ENCODE results near the gene FGGY.
"Not testable (repeated sequence)": the region's sequence is repeated elsewhere in the genome, so short reads cannot be mapped to it uniquely, and the experiment has no call there.

The FGGY gene

GRCh38 chr1:59296358-59297256 is at the start of gene FGGY:
Gene FGGY, plus strand, starts transcription at chr1:59297094. Its CDS starts 24,456 bp downstream, at chr1:59321550.
- peaks cover 4% of the 10 kb centered on the region for H3K36me3 Mint-ChIP-seq (ENCODE audit: low read depth)
- H3K9me3 Mint-ChIP-seq, result no peaks in the 10 kb centered on the region
- H3K27ac Mint-ChIP-seq, result peak within 1 kb of the TSS; percentile 89
- peak within 1 kb of the TSS; percentile 87 for H3K4me3 Mint-ChIP-seq
- H3K27me3 Mint-ChIP-seq, result no peaks in the 10 kb centered on the region
- peaks cover 47% of the 10 kb centered on the region for H3K4me1 Mint-ChIP-seq (ENCODE audit: low read depth)

GRCh38 chr1:59248758-59249157 is 48.1 kb upstream of the FGGY start:
- peaks cover 7% of the 10 kb centered on the region for H3K36me3 Mint-ChIP-seq (ENCODE audit: low read depth)
- no peaks in the 10 kb centered on the region for H3K4me1 Mint-ChIP-seq (ENCODE audit: low read depth)
- H3K27ac Mint-ChIP-seq, result no peak overlapping the region
- no peak overlapping the region for H3K4me3 Mint-ChIP-seq
- H3K27me3 Mint-ChIP-seq, result no peaks in the 10 kb centered on the region
- peaks cover 13% of the 10 kb centered on the region for H3K9me3 Mint-ChIP-seq

- peaks cover 7% of the 10 kb centered on the region for H3K36me3 Mint-ChIP-seq (ENCODE audit: low read depth)
- H3K27me3 Mint-ChIP-seq, result no peaks in the 10 kb centered on the region
- H3K4me3 Mint-ChIP-seq, result no peak overlapping the region
- no peaks in the 10 kb centered on the region for H3K4me1 Mint-ChIP-seq (ENCODE audit: low read depth)
- H3K9me3 Mint-ChIP-seq, result peaks cover 12% of the 10 kb centered on the region
- no peak overlapping the region for H3K27ac Mint-ChIP-seq
Measured at GRCh38 chr1:59249396-59250137, 47.3 kb upstream of the FGGY start.

- not testable (repeated sequence) for H3K36me3 Mint-ChIP-seq (ENCODE audit: low read depth); H3K27ac Mint-ChIP-seq; H3K4me1 Mint-ChIP-seq (ENCODE audit: low read depth); H3K4me3 Mint-ChIP-seq; H3K9me3 Mint-ChIP-seq; H3K27me3 Mint-ChIP-seq
Measured at GRCh38 chr1:59251061-59251460, 45.8 kb upstream of the FGGY start.

- H3K27ac Mint-ChIP-seq; H3K36me3 Mint-ChIP-seq (ENCODE audit: low read depth); H3K4me1 Mint-ChIP-seq (ENCODE audit: low read depth); H3K27me3 Mint-ChIP-seq; H3K9me3 Mint-ChIP-seq; H3K4me3 Mint-ChIP-seq: not testable (repeated sequence)
Measured at GRCh38 chr1:59256429-59256828, 40.5 kb upstream of the FGGY start.

GRCh38 chr1:59258412-59259032 is 38.4 kb upstream of the FGGY start:
- Mint-ChIP-seq H3K4me1 (ENCODE audit: low read depth) (no peaks in the 10 kb centered on the region), H3K36me3 (ENCODE audit: low read depth) (no peaks in the 10 kb centered on the region), H3K9me3 (no peaks in the 10 kb centered on the region)

GRCh38 chr1:59261537-59261936 is 35.4 kb upstream of the FGGY start:
- Mint-ChIP-seq H3K9me3 (no peaks in the 10 kb centered on the region), H3K27ac (no peak overlapping the region), H3K36me3 (ENCODE audit: low read depth) (no peaks in the 10 kb centered on the region), H3K27me3 (no peaks in the 10 kb centered on the region), H3K4me1 (ENCODE audit: low read depth) (no peaks in the 10 kb centered on the region), H3K4me3 (no peak overlapping the region)

More at GRCh38 chr1:59258412-59259032, 38.4 kb upstream of the FGGY start:
- Mint-ChIP-seq H3K27ac (no peak overlapping the region), H3K27me3 (no peaks in the 10 kb centered on the region), H3K4me3 (no peak overlapping the region)

GRCh38 chr1:59262631-59263030 is 34.3 kb upstream of the FGGY start:
- Mint-ChIP-seq H3K9me3 (no peaks in the 10 kb centered on the region), H3K36me3 (ENCODE audit: low read depth) (no peaks in the 10 kb centered on the region), H3K4me3 (no peak overlapping the region), H3K4me1 (ENCODE audit: low read depth) (peaks cover 6% of the 10 kb centered on the region), H3K27me3 (no peaks in the 10 kb centered on the region), H3K27ac (no peak overlapping the region)

GRCh38 chr1:59263111-59263510 is 33.8 kb upstream of the FGGY start:
- H3K9me3 Mint-ChIP-seq, result no peaks in the 10 kb centered on the region
- no peaks in the 10 kb centered on the region for H3K27me3 Mint-ChIP-seq
- H3K4me1 Mint-ChIP-seq (ENCODE audit: low read depth), result peaks cover 8% of the 10 kb centered on the region
- no peak overlapping the region for H3K27ac Mint-ChIP-seq
- H3K36me3 Mint-ChIP-seq (ENCODE audit: low read depth), result no peaks in the 10 kb centered on the region
- H3K4me3 Mint-ChIP-seq, result no peak overlapping the region

GRCh38 chr1:59265622-59266021 is 31.3 kb upstream of the FGGY start:
- Mint-ChIP-seq H3K27ac (no peak overlapping the region), H3K4me1 (ENCODE audit: low read depth) (peaks cover 8% of the 10 kb centered on the region), H3K4me3 (no peak overlapping the region), H3K27me3 (peaks cover 4% of the 10 kb centered on the region), H3K9me3 (no peaks in the 10 kb centered on the region), H3K36me3 (ENCODE audit: low read depth) (no peaks in the 10 kb centered on the region)

- Mint-ChIP-seq H3K27me3 (peaks cover 7% of the 10 kb centered on the region), H3K36me3 (ENCODE audit: low read depth) (no peaks in the 10 kb centered on the region), H3K4me3 (no peak overlapping the region), H3K27ac (peak overlapping the region; percentile 7), H3K4me1 (ENCODE audit: low read depth) (peaks cover 8% of the 10 kb centered on the region), H3K9me3 (no peaks in the 10 kb centered on the region)
Measured at GRCh38 chr1:59266180-59266926, 30.5 kb upstream of the FGGY start.

GRCh38 chr1:59266927-59267293 is 30.0 kb upstream of the FGGY start:
- no peaks in the 10 kb centered on the region for H3K36me3 Mint-ChIP-seq (ENCODE audit: low read depth)
- peaks cover 7% of the 10 kb centered on the region for H3K27me3 Mint-ChIP-seq
- no peak overlapping the region for H3K4me3 Mint-ChIP-seq
- H3K27ac Mint-ChIP-seq, result peak overlapping the region; percentile 7
- no peaks in the 10 kb centered on the region for H3K9me3 Mint-ChIP-seq
- peaks cover 12% of the 10 kb centered on the region for H3K4me1 Mint-ChIP-seq (ENCODE audit: low read depth)

GRCh38 chr1:59268406-59268805 is 28.5 kb upstream of the FGGY start:
- H3K27me3 Mint-ChIP-seq, result peaks cover 7% of the 10 kb centered on the region
- H3K27ac Mint-ChIP-seq, result no peak overlapping the region
- H3K4me1 Mint-ChIP-seq (ENCODE audit: low read depth), result peaks cover 22% of the 10 kb centered on the region
- H3K9me3 Mint-ChIP-seq, result no peaks in the 10 kb centered on the region
- H3K36me3 Mint-ChIP-seq (ENCODE audit: low read depth), result no peaks in the 10 kb centered on the region
- no peak overlapping the region for H3K4me3 Mint-ChIP-seq

GRCh38 chr1:59271561-59272260 is 25.2 kb upstream of the FGGY start:
- Mint-ChIP-seq H3K9me3 (no peaks in the 10 kb centered on the region), H3K36me3 (ENCODE audit: low read depth) (no peaks in the 10 kb centered on the region), H3K27ac (peak overlapping the region; percentile 65), H3K4me1 (ENCODE audit: low read depth) (peaks cover 33% of the 10 kb centered on the region), H3K27me3 (peaks cover 10% of the 10 kb centered on the region), H3K4me3 (no peak overlapping the region)

Data from stimulated activated naive CD8-positive, alpha-beta T cell treated with anti-CD3 and anti-CD28 coated beads, Interleukin-15, Interleukin-2, amounts not matched to agents 100 ng/mL and 50 ng/mL, for 24 hours (primary cell).